Hematopoietic multipotent progenitor cell treated with erythropoietin and hydrocortisone succinate and interleukin-3 and kit ligand, for 17 days (in vitro differentiated cells): ENCODE measurements around the gene ULK4.

Experiments
- DNase-seq: peaks from one replicate; pipeline ENCODE4 v3.0.0-alpha.2; 2015; ENCODE audit warnings: low spot score

Gene ULK4

GRCh38 chr3:41352510-41352909 lies 609.4 kb downstream of the ULK4 start:
- no peak for DNase-seq

GRCh38 chr3:41350441-41350840 lies 611.5 kb downstream of the ULK4 start:
- DNase-seq, result no peak

GRCh38 chr3:41348401-41348800 lies 613.5 kb downstream of the ULK4 start:
- no peak for DNase-seq

- no peak for DNase-seq
Measured at GRCh38 chr3:41346698-41347270, 615.1 kb downstream of the ULK4 start.

- no peak for DNase-seq
Measured at GRCh38 chr3:41345788-41346187, 616.1 kb downstream of the ULK4 start.

GRCh38 chr3:41339758-41340157 lies 622.1 kb downstream of the ULK4 start:
- no peak for DNase-seq

GRCh38 chr3:41338276-41338675 lies 623.6 kb downstream of the ULK4 start:
- no peak for DNase-seq

- no peak for DNase-seq
Measured at GRCh38 chr3:41334426-41334825, 627.5 kb downstream of the ULK4 start.

- DNase-seq, result no peak
Measured at GRCh38 chr3:41331041-41331440, 630.9 kb downstream of the ULK4 start.

- DNase-seq, result no peak
Measured at GRCh38 chr3:41330465-41330864, 631.4 kb downstream of the ULK4 start.

- no peak for DNase-seq
Measured at GRCh38 chr3:41329881-41330280, 632.0 kb downstream of the ULK4 start.

GRCh38 chr3:41328926-41329325 lies 633.0 kb downstream of the ULK4 start:
- no peak for DNase-seq

GRCh38 chr3:41327718-41328117 lies 634.2 kb downstream of the ULK4 start:
- DNase-seq, result no peak

GRCh38 chr3:41324156-41324475 lies 637.8 kb downstream of the ULK4 start:
- no peak for DNase-seq

GRCh38 chr3:41323467-41324155 lies 638.3 kb downstream of the ULK4 start:
- no peak for DNase-seq

GRCh38 chr3:41321642-41321980 lies 640.3 kb downstream of the ULK4 start:
- DNase-seq, result no peak

- DNase-seq, result no peak
Measured at GRCh38 chr3:41320953-41321641, 640.8 kb downstream of the ULK4 start.

GRCh38 chr3:41318520-41318919 lies 643.4 kb downstream of the ULK4 start:
- DNase-seq, result no peak

GRCh38 chr3:41317718-41318117 lies 644.2 kb downstream of the ULK4 start:
- no peak for DNase-seq

- no peak for DNase-seq
Measured at GRCh38 chr3:41317298-41317697, 644.6 kb downstream of the ULK4 start.

GRCh38 chr3:41315126-41315525 lies 646.8 kb downstream of the ULK4 start:
- DNase-seq, result no peak

GRCh38 chr3:41308119-41308518 lies 653.8 kb downstream of the ULK4 start:
- DNase-seq, result no peak

GRCh38 chr3:41307065-41307464 lies 654.8 kb downstream of the ULK4 start:
- DNase-seq, result no peak

- DNase-seq, result no peak
Measured at GRCh38 chr3:41304593-41304992, 657.3 kb downstream of the ULK4 start.
